Mononuclear cell (primary cell): ENCODE data around the gene SEC14L5. TPM values are rescaled to one million over a fixed set of nuclear protein-coding genes. Genes with fewer than 3 reads are reported as not detected.

ENCODE experiments used
- H3K27me3 ChIP-seq: 2 replicates; pipeline ENCODE4 v1.6.0; 2011; ENCODE audit warnings: low read length, control low read depth; ENCODE audit not compliant: insufficient read depth
- H3K4me1 ChIP-seq: 2 replicates; pipeline ENCODE4 v1.5.1; 2011; ENCODE audit warnings: mild to moderate bottlenecking, low read length, control low read depth; ENCODE audit not compliant: insufficient read depth
- H3K4me3 ChIP-seq: 2 replicates; pipeline ENCODE4 v1.5.1; 2011; ENCODE audit warnings: mild to moderate bottlenecking, low read length, moderate library complexity
- H3K9me3 ChIP-seq: 2 replicates; pipeline ENCODE4 v1.5.1; 2011; ENCODE audit warnings: low read depth, mild to moderate bottlenecking, control low read depth, low read length
- total RNA-seq: library from RNA; depleted of rRNA; stranded (reverse); fragments of >200 nt; gene quantifications from one replicate; pipeline ENCODE4 v1.2.3, GENCODE V29; 2012

SEC14L5 gene
- total RNA-seq, 1 donor: 1.6 TPM

DNA sequence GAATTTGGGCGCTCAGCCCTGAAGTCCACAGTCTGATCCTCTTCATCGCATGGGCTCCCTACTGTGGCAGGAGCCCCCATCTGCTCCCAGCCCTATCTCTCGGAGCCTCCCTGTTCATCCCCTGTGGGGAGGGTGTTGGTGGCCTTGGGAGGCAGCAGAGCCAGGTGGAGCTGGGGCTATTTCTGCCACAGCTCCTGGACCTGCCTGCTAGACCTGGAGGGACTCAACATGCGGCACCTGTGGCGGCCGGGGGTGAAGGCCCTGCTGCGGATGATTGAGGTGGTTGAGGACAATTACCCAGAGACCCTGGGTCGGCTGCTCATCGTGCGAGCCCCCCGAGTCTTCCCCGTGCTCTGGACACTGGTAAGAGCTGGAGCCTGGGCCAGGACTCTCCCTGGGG is 45.1 kb downstream of the SEC14L5 start:
- Histone ChIP-seq H3K27me3 (no peaks in the 10 kb centered on the region), H3K9me3 (no peaks in the 10 kb centered on the region), H3K4me1 (no peaks in the 10 kb centered on the region), H3K4me3 (no peak overlapping the region)

DNA sequence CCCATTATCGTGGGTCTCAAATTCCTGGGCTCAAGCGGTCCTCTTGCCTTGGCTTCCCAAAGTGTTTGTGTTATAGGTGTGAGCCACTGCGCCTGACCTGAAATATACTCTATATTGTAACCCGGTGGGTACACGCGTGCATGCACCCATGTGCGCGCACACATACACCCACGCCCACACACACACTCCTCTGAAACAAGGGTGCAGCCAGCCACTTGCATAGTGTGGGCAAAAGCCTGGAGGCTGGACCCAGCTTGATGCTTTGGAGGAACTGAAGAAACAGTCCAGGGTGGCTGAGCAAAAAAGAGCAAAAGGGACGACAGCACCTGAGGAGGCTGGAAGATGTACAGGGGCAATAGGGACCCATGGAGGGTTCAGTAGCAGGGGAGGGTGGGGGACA is 45.7 kb downstream of the SEC14L5 start:
- Histone ChIP-seq H3K4me3 (no peak overlapping the region), H3K27me3 (no peaks in the 10 kb centered on the region), H3K4me1 (no peaks in the 10 kb centered on the region), H3K9me3 (no peaks in the 10 kb centered on the region)

DNA sequence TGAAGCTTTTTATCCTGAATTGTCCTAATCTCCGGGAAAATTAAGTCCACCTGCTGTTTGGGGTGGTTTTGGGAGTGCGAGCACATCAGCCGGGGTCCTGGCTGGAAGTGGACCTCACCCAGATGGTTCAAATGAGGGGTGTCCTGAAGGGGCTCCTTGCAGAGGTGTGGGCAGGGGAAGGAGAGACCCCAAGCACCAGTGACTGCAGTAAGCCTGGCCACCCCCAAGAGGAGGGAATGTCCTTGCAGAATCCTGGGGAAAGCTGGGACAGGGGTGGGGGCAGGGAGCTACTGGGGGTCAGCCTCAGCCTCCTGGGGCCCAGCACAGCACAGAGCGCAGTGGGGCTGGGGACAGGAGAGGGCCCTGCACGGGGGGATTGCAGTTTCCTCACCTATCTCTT is 46.2 kb downstream of the SEC14L5 start:
- H3K9me3 ChIP-seq: no peaks in the 10 kb centered on the region
- H3K4me3 ChIP-seq: no peak overlapping the region
- H3K27me3 ChIP-seq: no peaks in the 10 kb centered on the region
- no peaks in the 10 kb centered on the region for H3K4me1 ChIP-seq

DNA sequence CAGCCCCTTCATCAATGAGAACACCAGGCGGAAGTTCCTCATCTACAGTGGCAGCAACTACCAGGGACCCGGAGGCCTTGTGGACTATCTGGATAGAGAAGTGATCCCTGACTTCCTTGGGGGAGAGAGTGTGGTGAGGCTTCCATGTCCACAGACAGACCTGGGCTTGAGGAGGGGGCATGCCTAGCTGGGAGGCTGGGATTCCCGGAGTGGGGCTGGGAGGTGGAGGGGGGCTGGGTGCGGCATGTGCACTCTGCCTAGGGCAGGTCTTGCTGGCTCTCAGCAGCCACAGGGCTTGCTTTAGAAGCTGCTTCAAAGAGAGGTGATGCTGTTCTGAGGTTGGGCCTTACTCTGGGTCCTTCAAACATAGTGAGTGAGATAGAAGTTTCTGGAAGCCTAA is 47.8 kb downstream of the SEC14L5 start:
- Histone ChIP-seq H3K4me1 (no peaks in the 10 kb centered on the region), H3K27me3 (no peaks in the 10 kb centered on the region), H3K9me3 (no peaks in the 10 kb centered on the region), H3K4me3 (no peak overlapping the region)

DNA sequence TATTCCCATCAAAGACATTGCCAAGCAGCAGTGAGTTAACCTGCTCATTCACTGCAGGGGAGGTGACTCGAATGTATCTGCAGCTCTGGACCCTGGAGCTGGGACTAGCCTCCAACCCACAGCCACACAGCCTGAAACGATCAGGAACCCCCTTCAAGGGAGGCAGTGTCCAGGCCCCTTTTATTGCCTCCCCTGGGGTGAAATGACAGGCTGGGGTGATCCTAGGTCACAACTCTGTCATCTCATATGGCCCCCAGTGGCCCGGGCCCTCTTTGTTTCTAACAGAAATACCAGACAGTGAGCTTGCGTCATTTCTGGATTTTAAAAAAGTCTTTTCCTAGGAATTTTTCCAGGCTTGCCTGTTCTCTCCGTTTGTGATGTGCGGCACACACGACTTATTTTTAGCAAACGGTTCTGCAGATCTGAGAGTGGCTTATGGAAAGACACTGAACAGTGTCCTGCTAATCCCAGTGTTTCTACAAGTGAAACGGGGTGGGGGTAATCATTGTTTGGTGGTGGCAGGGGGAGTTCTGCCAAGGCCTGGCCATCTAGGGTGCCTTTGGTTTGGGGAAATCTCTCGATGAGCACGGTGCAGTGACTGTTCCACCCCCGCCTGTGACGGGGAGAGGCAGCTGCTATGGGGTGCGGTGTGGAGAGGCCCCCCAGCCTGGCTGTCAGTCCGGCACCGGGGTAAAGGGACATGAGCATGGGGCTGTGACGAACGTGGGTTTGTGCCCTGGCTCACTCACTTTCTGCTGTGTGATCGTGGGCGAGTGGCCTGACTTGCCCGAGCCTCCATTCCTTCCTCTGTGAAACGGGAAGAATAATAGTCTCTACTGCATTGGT is 48.4 kb downstream of the SEC14L5 start:
- Histone ChIP-seq H3K27me3 (no peaks in the 10 kb centered on the region), H3K9me3 (no peaks in the 10 kb centered on the region), H3K4me3 (no peak overlapping the region), H3K4me1 (no peaks in the 10 kb centered on the region)

DNA sequence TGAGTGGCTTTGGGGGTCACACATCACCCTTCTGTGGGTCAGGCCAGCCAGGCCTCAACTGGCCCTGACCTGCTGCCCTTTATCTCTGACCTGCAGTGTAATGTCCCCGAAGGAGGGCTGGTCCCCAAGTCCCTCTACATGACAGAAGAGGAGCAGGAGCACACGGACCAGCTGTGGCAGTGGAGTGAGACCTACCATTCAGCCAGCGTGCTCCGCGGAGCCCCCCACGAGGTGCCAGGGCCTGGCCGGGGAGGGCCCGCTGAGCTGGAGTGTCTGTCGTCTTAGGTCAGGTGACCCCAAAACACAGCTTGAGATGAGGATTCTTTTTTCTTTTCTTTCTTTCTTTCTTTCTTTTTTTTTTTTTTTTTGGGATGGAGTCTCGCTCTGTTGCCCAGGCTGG is 49.1 kb downstream of the SEC14L5 start:
- no peaks in the 10 kb centered on the region for H3K9me3 ChIP-seq

DNA sequence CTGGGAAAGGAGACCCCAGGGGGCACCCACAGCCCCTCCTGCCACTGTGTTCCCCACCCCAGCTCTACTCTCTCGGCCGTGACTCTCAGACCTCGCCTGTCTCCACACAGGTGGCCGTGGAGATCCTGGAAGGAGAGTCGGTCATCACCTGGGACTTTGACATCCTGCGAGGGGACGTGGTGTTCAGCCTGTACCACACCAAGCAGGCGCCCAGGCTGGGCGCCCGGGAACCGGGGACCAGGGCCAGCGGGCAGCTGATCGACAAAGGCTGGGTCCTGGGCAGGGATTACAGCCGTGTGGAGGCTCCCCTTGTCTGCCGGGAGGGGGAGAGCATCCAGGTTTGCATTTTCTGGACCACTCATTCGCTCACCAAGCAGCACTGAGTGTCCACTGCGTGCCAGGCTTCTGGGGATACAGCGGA is 50.2 kb downstream of the SEC14L5 start:
- no peaks in the 10 kb centered on the region for H3K27me3 ChIP-seq
- no peaks in the 10 kb centered on the region for H3K4me1 ChIP-seq
- no peak overlapping the region for H3K4me3 ChIP-seq
- H3K9me3 ChIP-seq: no peaks in the 10 kb centered on the region

More for the DNA sequence above, 49.1 kb downstream of the SEC14L5 start:
- H3K4me1 ChIP-seq: no peaks in the 10 kb centered on the region
- H3K27me3 ChIP-seq: no peaks in the 10 kb centered on the region
- H3K4me3 ChIP-seq: no peak overlapping the region

DNA sequence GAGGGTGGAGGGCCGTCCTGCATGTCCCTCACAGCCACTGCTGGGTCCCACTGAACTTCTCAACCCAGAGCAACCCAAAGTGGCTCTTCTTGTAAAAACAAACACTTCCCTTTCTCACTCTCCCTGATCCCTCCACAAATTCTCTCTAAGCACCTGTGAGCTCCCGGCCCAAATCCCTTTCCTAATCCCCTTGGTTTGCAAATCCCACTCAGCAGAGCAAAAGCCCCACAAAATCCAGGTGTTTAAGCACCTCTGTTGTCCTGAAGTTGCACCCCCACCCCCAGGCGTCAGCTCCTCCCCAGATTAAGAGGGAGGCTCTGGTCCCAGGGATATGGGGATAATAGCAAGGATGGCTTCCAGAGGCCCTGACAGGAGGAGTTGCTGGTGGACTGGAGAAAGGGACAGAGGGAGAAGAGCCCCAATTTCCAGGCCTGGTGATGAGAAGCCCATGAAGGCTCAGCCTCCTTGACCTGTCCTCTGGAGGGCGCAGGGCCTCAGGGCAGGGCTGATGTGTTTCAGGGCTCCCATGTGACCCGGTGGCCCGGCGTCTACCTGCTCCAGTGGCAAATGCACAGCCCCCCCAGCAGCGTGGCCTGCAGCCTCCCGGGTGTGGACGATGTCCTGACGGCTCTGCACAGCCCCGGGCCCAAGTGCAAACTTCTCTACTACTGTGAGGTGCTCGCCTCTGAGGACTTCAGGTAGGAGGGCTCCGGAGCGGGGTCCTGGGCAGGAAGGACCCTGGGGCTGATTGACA is 52.6 kb downstream of the SEC14L5 start:
- no peaks in the 10 kb centered on the region for H3K27me3 ChIP-seq
- no peak overlapping the region for H3K4me3 ChIP-seq
- H3K9me3 ChIP-seq: no peaks in the 10 kb centered on the region
- no peaks in the 10 kb centered on the region for H3K4me1 ChIP-seq

DNA sequence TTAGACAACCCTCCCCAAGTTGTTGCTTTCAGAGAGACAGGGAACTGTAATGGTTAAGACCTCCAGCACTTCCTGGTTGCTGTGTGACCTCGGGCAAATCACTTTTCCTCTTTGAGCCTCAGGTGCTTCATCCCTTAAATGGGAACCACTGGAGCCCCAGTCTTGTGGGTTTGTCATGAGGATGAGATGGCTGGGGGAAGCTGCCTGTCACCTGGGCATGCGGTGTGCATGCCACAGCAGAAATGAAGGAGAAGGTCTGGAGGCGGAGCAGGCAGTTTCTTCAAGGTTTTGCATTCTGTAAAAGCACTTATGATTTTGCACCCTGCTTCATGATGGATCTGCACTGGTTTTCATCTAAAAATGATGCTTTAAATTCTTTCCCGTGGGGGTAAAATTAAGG is 53.5 kb downstream of the SEC14L5 start:
- Histone ChIP-seq H3K9me3 (no peaks in the 10 kb centered on the region), H3K4me3 (no peak overlapping the region), H3K4me1 (no peaks in the 10 kb centered on the region), H3K27me3 (no peaks in the 10 kb centered on the region)

DNA sequence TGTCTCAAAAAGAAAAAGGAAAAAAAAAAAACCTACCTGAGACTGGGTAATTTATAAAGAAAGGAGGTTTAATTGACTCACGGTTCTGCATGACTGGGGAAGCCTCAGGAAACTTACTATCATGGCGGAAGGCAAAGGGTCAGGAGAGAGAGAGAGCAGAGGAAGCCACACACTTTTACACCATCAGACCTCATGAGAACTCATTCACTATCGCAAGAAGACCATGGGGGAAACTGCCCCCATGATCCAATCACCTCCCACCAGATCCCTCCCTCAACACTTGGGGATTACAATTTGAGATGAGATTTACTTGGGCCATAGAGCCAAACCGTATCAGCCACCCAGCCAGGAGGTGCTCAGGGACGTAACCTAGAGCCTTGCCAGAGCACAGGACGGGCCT is 54.8 kb downstream of the SEC14L5 start:
- H3K4me3 ChIP-seq: no peak overlapping the region
- H3K4me1 ChIP-seq: no peaks in the 10 kb centered on the region
- no peaks in the 10 kb centered on the region for H3K9me3 ChIP-seq
- H3K27me3 ChIP-seq: no peaks in the 10 kb centered on the region

DNA sequence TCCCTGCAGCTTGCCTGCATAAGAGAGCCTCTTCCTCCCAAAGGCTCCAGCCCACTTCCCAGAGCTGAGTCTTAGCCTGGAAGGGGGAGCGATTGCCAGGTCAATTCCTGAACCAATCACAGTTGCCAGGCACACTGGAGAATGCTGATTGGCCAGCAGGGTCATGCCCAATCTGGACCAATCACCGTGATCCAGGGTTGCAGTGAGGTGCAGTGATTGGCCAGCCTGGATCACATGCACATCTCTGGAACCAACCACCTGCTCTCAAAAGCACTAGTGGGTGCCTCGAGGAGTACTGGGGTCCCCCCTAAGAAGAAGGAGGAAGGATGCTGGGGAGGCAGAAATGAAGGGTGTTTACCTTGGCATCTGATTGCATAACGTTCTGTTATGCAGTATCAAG is 57.2 kb downstream of the SEC14L5 start:
- H3K4me1 ChIP-seq: no peaks in the 10 kb centered on the region
- H3K4me3 ChIP-seq: no peak overlapping the region
- H3K27me3 ChIP-seq: no peaks in the 10 kb centered on the region
- H3K9me3 ChIP-seq: no peaks in the 10 kb centered on the region

DNA sequence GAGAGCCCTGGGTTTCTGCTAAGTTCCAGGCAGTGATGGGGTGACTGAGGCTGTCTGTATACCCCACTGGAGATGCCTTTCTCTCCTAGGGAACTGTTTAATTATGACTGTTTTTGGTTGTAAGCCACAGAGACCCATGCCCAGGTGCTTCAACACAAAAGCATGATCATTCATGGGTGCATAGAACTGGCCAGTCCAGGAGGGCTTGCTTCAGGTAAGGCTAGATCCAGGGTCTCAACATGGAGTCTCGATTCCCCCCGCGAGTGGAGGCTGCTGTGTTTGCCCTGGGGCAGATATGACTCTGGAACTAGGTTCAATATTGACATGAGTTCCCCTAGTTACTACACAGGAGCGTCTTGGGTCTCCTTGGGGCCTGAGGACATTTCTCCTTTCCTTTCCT is 57.8 kb downstream of the SEC14L5 start:
- Histone ChIP-seq H3K4me3 (no peak overlapping the region), H3K27me3 (no peaks in the 10 kb centered on the region), H3K4me1 (no peaks in the 10 kb centered on the region), H3K9me3 (no peaks in the 10 kb centered on the region)

DNA sequence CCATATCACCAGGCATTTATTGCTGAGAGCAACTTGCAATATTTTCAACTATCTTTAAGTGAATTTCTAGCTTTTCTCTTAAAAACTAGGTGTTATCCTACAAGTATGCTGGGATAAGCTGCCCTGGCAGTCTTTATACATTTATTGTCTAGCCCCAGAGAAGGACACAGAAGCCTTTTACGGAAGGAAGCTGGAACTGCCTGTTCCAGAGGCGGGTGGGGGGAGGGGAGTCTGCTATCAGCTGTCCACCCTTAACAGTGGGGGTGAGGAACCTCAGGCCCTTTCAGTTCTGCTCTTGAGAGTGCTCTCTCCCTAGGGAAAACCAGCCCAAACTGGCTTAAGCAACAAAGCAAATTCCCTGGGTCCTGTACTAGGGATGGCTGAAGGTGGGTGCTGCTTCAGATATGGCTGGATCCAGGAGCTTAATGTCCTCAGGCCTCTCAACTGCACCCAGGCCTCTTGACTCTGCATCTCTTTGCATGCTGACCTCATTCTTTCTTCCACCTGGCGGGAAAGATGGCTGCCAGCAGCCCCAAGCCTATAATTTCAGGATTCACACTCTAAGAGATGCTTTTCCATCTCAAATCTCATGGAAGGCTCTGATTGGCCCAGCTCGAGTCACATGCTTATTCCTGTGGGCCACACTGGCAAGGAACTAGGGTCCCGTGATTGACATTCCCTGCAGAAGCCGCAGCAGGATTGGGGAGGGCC is 59.0 kb downstream of the SEC14L5 start:
- Histone ChIP-seq H3K4me3 (no peak overlapping the region), H3K27me3 (no peaks in the 10 kb centered on the region), H3K4me1 (no peaks in the 10 kb centered on the region), H3K9me3 (no peaks in the 10 kb centered on the region)

DNA sequence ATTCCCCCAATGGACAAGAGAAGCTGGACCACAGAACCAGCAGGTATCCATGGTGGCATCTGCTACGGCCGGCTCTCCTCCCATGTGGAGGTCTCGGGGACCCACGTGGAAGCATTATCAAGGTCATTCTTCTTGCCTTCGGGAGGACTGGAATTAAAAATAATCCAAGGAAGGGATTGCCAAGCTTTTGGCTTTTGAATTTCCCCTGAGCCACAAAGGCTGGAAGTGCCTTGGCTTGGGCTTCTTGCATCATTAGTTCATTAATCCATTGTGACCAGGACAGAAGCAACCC is 59.5 kb downstream of the SEC14L5 start:
- Histone ChIP-seq H3K4me3 (no peak overlapping the region), H3K27me3 (no peaks in the 10 kb centered on the region), H3K9me3 (no peaks in the 10 kb centered on the region), H3K4me1 (no peaks in the 10 kb centered on the region)

DNA sequence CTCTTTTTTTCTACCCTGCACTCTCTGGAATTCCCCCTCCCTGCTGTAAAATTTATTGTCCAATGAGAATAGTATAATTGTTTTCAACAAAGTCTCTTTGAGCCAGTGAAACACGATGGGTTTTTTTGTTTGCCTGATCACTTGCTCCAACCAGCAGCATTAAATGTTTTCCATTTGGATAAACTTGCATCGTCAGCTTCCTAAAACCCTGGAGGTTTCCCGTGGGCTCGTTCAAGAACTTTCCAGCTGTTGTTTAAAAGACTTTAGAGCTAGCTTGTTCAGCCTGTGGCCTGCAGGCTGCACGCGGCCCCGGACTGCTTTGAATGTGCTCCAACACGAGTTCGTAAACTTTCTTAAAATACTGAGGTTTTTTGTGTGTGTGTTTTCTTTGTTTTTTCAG is 60.7 kb downstream of the SEC14L5 start:
- Histone ChIP-seq H3K9me3 (no peaks in the 10 kb centered on the region), H3K4me1 (no peaks in the 10 kb centered on the region)

More for the DNA sequence above, 60.7 kb downstream of the SEC14L5 start:
- Histone ChIP-seq H3K4me3 (no peak overlapping the region), H3K27me3 (no peaks in the 10 kb centered on the region)
